Measurements from ENCODE around the gene IPO13.

The IPO13 gene

DNA sequence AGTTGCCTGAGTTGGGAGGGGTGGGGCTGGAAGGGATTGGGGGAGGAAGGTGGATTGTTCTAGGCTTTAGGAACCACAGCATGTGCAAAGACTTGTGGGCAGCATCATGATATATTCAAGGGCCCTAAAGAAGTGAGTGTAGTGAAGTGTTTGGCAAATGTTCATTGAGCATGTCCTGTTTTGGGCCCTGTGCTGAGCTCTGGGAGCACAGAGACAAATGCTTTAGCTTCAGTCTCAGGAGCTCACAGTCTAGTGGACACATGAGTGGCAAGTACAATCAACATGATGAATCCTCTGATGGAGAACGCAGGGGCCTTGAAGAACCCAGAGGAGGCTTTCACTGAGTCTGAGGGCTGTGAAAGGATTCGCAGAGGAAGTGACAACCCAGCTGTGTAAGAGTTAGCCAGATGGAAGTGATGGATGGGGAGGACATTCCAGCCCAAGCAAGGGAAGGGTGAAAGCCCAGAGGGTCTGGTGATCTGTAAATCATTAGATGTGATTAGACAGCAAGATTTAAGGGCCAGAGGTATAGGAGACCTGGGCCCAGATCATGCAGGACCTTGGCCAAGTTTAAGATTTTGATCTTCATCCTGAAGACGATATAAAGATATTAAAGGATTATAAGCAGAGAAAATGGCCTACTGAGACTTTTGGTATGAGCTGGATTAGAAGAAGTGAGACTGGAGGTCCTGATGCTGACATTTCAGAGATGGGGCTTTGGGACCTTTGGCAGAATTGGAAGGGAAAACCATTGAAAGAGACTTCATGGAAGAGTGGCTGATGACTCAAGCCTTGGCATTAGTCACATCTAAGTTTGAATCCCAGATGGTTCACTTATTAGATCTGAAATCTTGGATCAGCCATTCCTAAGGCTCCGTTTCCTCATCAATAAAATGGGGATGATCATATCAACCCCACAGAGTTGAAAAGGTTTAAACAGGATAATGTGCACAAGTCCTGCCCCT lies 4.6 kb downstream of the IPO13 start:
- H3K36me3 ChIP-seq (ENCODE audit: control insufficient read depth in 1 of 2, insufficient read depth in 2 of 2, low read depth in 1 of 2, low read length in 2 of 2) = peaks cover 16 to 25% of the 10 kb centered on the region in 2 experiments
- no peak overlapping the region for H2BK15ac ChIP-seq (ENCODE audit: low read depth, poor library complexity, severe bottlenecking)
- WGBS = 97% methylated on average over 4 of the region's 4 CpGs
- no peak overlapping the region for H3K14ac ChIP-seq (ENCODE audit: low read length in 2 of 2)
- H3K9me3 ChIP-seq (ENCODE audit: control insufficient read depth, low read length) = no peaks in the 10 kb centered on the region
- H3K27ac ChIP-seq (ENCODE audit: low read length, poor library complexity, severe bottlenecking) = no peak overlapping the region
- H3K9ac ChIP-seq (ENCODE audit: low read length) = no peak overlapping the region
- no peak overlapping the region for H2BK120ac ChIP-seq (ENCODE audit: low read depth, low read length)
- H2BK12ac ChIP-seq (ENCODE audit: low read length in 2 of 2) = no peak overlapping the region
- no peak overlapping the region for H2BK5ac ChIP-seq (ENCODE audit: low read depth, low read length, poor library complexity, severe bottlenecking)
- no peak overlapping the region for H2AK5ac ChIP-seq (ENCODE audit: low read length, severe bottlenecking)
- peaks cover 46% of the 10 kb centered on the region for H3K79me1 ChIP-seq (replicated peaks; ENCODE audit: low read length, poor library complexity, severe bottlenecking)
- H3K4me1 ChIP-seq (ENCODE audit: control insufficient read depth, insufficient read depth, low read depth, low read length) = peaks cover 26% of the 10 kb centered on the region
- no peak for DNase-seq
- H3K4me2 ChIP-seq (ENCODE audit: low read length, poor library complexity, severe bottlenecking) = no peak overlapping the region
- H2AFZ ChIP-seq (ENCODE audit: low read depth, low read length) = no peak overlapping the region
- no peak overlapping the region for H3K4ac ChIP-seq (ENCODE audit: low read depth in 1 of 2, low read length in 2 of 2)
- H3K4me3 ChIP-seq (ENCODE audit: insufficient read depth in 1 of 2, low read depth in 1 of 2, low read length in 2 of 2) = peak overlapping the region in 1 of 2 experiments; percentile 27
- H3K23ac ChIP-seq (ENCODE audit: low read length in 2 of 2) = no peak overlapping the region
- H4K91ac ChIP-seq (ENCODE audit: low read length) = no peak overlapping the region
- H3K18ac ChIP-seq (ENCODE audit: low read depth in 1 of 2, low read length in 2 of 2) = no peak overlapping the region
- no peaks in the 10 kb centered on the region for H3K27me3 ChIP-seq (ENCODE audit: control insufficient read depth in 1 of 2, insufficient read depth in 1 of 2, low read length in 2 of 2)
- H4K8ac ChIP-seq (ENCODE audit: low read length) = no peak overlapping the region

DNA sequence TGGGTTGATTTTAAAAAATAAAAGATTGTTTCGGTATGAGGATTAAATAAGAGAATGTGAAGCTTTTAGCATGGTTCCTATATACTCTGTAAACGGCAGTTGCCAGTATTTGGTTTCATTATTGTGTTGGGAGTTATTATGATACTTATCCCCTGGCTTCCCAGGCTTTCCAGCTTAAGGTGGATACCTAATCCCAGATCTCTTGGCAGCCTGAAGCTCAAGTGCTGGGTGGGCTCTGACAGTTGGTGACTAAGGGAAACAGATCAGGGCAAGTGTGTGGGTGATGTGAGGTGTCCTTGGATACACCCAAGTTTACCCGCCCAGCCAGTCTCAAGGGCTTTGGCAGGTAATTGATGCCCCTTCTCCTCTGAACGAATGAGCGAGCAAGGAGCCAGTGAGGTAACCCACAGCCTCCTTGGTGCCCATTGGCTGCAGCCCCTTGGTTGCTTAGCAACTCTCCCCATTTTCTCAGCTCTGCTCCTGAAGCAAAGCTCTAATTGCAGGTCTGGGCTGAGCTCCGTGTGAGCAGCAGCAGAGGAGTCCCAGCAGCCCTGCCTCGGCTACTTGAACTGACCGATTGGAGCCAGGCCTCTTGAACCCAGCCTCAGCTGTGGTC lies 6.1 kb downstream of the IPO13 start:
- H3K36me3 ChIP-seq (ENCODE audit: control insufficient read depth in 1 of 2, insufficient read depth in 2 of 2, low read depth in 1 of 2, low read length in 2 of 2) = peaks cover 32 to 40% of the 10 kb centered on the region in 2 experiments
- no peaks in the 10 kb centered on the region for H3K27me3 ChIP-seq (ENCODE audit: control insufficient read depth in 1 of 2, insufficient read depth in 1 of 2, low read length in 2 of 2)
- H3K27ac ChIP-seq (ENCODE audit: low read length, poor library complexity, severe bottlenecking) = no peak overlapping the region
- H3K23ac ChIP-seq (ENCODE audit: low read length in 2 of 2) = no peak overlapping the region
- no peak overlapping the region for H2BK12ac ChIP-seq (ENCODE audit: low read length in 2 of 2)
- no peak overlapping the region for H2BK120ac ChIP-seq (ENCODE audit: low read depth, low read length)
- H2BK15ac ChIP-seq (ENCODE audit: low read depth, poor library complexity, severe bottlenecking) = no peak overlapping the region
- H3K4me2 ChIP-seq (ENCODE audit: low read length, poor library complexity, severe bottlenecking) = no peak overlapping the region
- H2AFZ ChIP-seq (ENCODE audit: low read depth, low read length) = no peak overlapping the region
- H3K4me1 ChIP-seq (ENCODE audit: control insufficient read depth, insufficient read depth, low read depth, low read length) = peaks cover 19% of the 10 kb centered on the region
- no peak overlapping the region for H4K8ac ChIP-seq (ENCODE audit: low read length)
- H3K4ac ChIP-seq (ENCODE audit: low read depth in 1 of 2, low read length in 2 of 2) = no peak overlapping the region
- H4K91ac ChIP-seq (ENCODE audit: low read length) = no peak overlapping the region
- no peak overlapping the region for H3K4me3 ChIP-seq (ENCODE audit: insufficient read depth in 1 of 2, low read depth in 1 of 2, low read length in 2 of 2)
- H3K9me3 ChIP-seq (ENCODE audit: control insufficient read depth, low read length) = no peaks in the 10 kb centered on the region
- no peak overlapping the region for H2BK5ac ChIP-seq (ENCODE audit: low read depth, low read length, poor library complexity, severe bottlenecking)
- peaks cover 41% of the 10 kb centered on the region for H3K79me1 ChIP-seq (replicated peaks; ENCODE audit: low read length, poor library complexity, severe bottlenecking)
- H3K9ac ChIP-seq (ENCODE audit: low read length) = no peak overlapping the region
- H2AK5ac ChIP-seq (ENCODE audit: low read length, severe bottlenecking) = no peak overlapping the region
- WGBS = 70% methylated on average over 8 of the region's 8 CpGs
- DNase-seq = no peak
- H3K18ac ChIP-seq (ENCODE audit: low read depth in 1 of 2, low read length in 2 of 2) = no peak overlapping the region
- no peak overlapping the region for H3K14ac ChIP-seq (ENCODE audit: low read length in 2 of 2)

DNA sequence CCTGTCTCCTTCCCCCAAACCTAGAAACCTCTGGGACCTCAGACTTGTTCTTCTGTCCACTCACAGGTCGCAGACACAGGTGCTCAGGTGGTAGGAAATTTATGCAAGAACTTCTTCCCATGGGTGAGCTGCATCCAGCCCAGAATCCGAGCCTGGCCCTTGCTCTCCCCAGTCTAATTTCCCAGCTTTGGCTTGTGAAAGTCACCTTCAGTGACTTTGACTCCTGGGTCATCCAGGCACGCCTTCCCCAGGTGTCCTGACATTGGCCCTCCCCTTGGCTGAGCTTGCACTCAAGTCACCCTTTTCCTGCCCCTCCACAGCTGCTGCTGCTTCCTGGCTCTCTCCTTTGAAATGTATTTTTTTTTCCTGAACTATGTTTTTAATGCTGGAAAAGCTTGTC lies 6.6 kb downstream of the IPO13 start:
- Histone ChIP-seq H3K14ac (ENCODE audit: low read length in 2 of 2) (no peak overlapping the region), H3K4me2 (ENCODE audit: low read length, poor library complexity, severe bottlenecking) (no peak overlapping the region), H3K9me3 (ENCODE audit: control insufficient read depth, low read length) (no peaks in the 10 kb centered on the region), H2AFZ (ENCODE audit: low read depth, low read length) (no peak overlapping the region), H3K18ac (ENCODE audit: low read depth in 1 of 2, low read length in 2 of 2) (no peak overlapping the region), H3K9ac (ENCODE audit: low read length) (no peak overlapping the region), H3K27ac (ENCODE audit: low read length, poor library complexity, severe bottlenecking) (no peak overlapping the region), H3K23ac (ENCODE audit: low read length in 2 of 2) (no peak overlapping the region), H3K27me3 (ENCODE audit: control insufficient read depth in 1 of 2, insufficient read depth in 1 of 2, low read length in 2 of 2) (no peaks in the 10 kb centered on the region), H3K79me1 (replicated peaks; ENCODE audit: low read length, poor library complexity, severe bottlenecking) (peaks cover 36% of the 10 kb centered on the region), H2BK12ac (ENCODE audit: low read length in 2 of 2) (no peak overlapping the region), H2AK5ac (ENCODE audit: low read length, severe bottlenecking) (no peak overlapping the region), H3K4me3 (ENCODE audit: insufficient read depth in 1 of 2, low read depth in 1 of 2, low read length in 2 of 2) (no peak overlapping the region), H3K36me3 (ENCODE audit: control insufficient read depth in 1 of 2, insufficient read depth in 2 of 2, low read depth in 1 of 2, low read length in 2 of 2) (peaks cover 37 to 45% of the 10 kb centered on the region in 2 experiments), H2BK5ac (ENCODE audit: low read depth, low read length, poor library complexity, severe bottlenecking) (no peak overlapping the region), H2BK120ac (ENCODE audit: low read depth, low read length) (no peak overlapping the region), H4K8ac (ENCODE audit: low read length) (no peak overlapping the region), H2BK15ac (ENCODE audit: low read depth, poor library complexity, severe bottlenecking) (no peak overlapping the region), H3K4me1 (ENCODE audit: control insufficient read depth, insufficient read depth, low read depth, low read length) (peaks cover 14% of the 10 kb centered on the region), H3K4ac (ENCODE audit: low read depth in 1 of 2, low read length in 2 of 2) (no peak overlapping the region), H4K91ac (ENCODE audit: low read length) (no peak overlapping the region)
- 95% methylated on average over 3 of the region's 3 CpGs for WGBS
- DNase-seq = no peak

DNA sequence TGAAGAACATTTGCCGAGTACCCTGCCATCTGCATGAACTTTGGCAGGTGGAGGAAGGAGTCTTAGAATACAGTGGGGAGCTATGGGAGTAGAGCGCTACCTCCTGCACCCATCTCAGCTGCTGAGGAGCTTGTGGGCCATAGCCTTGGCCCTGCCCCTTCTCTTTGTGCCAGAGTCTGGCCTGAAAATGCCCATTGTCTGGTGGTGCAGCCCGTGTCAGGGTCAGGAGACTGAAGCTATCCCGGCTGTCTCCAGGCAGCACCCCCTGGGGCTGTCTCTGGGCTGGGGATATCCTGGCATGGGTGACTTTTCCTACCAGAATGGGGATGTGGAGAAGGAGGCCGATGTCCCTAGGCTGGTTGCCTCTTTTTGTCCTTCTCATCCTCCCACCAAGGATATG lies 7.3 kb downstream of the IPO13 start:
- Histone ChIP-seq H3K79me1 (replicated peaks; ENCODE audit: low read length, poor library complexity, severe bottlenecking) (peaks cover 30% of the 10 kb centered on the region), H2BK120ac (ENCODE audit: low read depth, low read length) (no peak overlapping the region), H3K4ac (ENCODE audit: low read depth in 1 of 2, low read length in 2 of 2) (no peak overlapping the region), H2BK5ac (ENCODE audit: low read depth, low read length, poor library complexity, severe bottlenecking) (no peak overlapping the region), H2AFZ (ENCODE audit: low read depth, low read length) (no peak overlapping the region), H3K36me3 (ENCODE audit: control insufficient read depth in 1 of 2, insufficient read depth in 2 of 2, low read depth in 1 of 2, low read length in 2 of 2) (peaks cover 43 to 52% of the 10 kb centered on the region in 2 experiments), H3K4me2 (ENCODE audit: low read length, poor library complexity, severe bottlenecking) (no peak overlapping the region), H3K27ac (ENCODE audit: low read length, poor library complexity, severe bottlenecking) (no peak overlapping the region), H2BK12ac (ENCODE audit: low read length in 2 of 2) (no peak overlapping the region), H4K8ac (ENCODE audit: low read length) (no peak overlapping the region), H4K91ac (ENCODE audit: low read length) (no peak overlapping the region), H3K4me3 (ENCODE audit: insufficient read depth in 1 of 2, low read depth in 1 of 2, low read length in 2 of 2) (no peak overlapping the region), H3K18ac (ENCODE audit: low read depth in 1 of 2, low read length in 2 of 2) (no peak overlapping the region), H2BK15ac (ENCODE audit: low read depth, poor library complexity, severe bottlenecking) (no peak overlapping the region), H3K9ac (ENCODE audit: low read length) (no peak overlapping the region), H3K4me1 (ENCODE audit: control insufficient read depth, insufficient read depth, low read depth, low read length) (peaks cover 9% of the 10 kb centered on the region), H3K23ac (ENCODE audit: low read length in 2 of 2) (no peak overlapping the region), H3K27me3 (ENCODE audit: control insufficient read depth in 1 of 2, insufficient read depth in 1 of 2, low read length in 2 of 2) (no peaks in the 10 kb centered on the region), H3K9me3 (ENCODE audit: control insufficient read depth, low read length) (no peaks in the 10 kb centered on the region), H3K14ac (ENCODE audit: low read length in 2 of 2) (no peak overlapping the region), H2AK5ac (ENCODE audit: low read length, severe bottlenecking) (no peak overlapping the region)
- 85% methylated on average over 5 of the region's 5 CpGs for WGBS
- no peak for DNase-seq

Measured in mesenchymal stem cell (in vitro differentiated cells and primary cell).